ENCODE results near the gene GPR34. TPM values are rescaled to one million over a fixed set of nuclear protein-coding genes. Genes with fewer than 3 reads are reported as not detected.

GPR34 gene
- total and polyA plus RNA-seq, 9 of the 15 experiments (the other 6 are each of a cell fraction or from before 2014, with no cell fraction given) = 0.13 TPM; not detected in 8

DNA sequence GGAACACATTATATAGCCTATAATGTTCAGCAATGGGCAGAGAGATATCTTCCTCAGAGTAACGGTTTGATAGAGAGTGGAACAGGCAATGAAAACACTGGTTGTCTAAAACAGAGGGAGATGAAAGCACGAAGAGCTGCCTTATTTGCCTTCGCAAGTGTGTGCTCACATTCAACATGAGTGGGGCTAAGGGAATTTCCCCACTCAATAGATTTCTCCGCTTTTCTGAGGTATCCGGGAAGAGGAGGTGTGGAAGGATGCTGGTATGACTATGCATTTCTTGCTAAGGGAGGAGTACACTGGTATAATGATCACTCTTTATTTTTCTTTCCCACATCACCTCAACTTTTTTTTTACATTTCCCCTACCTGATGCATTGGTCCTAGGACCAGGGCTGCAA is 27.4 kb downstream of the GPR34 start (continued):
- TF ChIP-seq CEBPZ (IDR thresholded peaks at IDR 0.05; ENCODE audit: borderline replicate concordance, low read depth, low read length) = no peak
- no peak for TF ChIP-seq CHCHD3 (CRISPR knock-in tag; IDR thresholded peaks at IDR 0.05)
- TF ChIP-seq ZC3H4 (CRISPR knock-in tag; IDR thresholded peaks at IDR 0.05; ENCODE audit: borderline replicate concordance) = no peak

DNA sequence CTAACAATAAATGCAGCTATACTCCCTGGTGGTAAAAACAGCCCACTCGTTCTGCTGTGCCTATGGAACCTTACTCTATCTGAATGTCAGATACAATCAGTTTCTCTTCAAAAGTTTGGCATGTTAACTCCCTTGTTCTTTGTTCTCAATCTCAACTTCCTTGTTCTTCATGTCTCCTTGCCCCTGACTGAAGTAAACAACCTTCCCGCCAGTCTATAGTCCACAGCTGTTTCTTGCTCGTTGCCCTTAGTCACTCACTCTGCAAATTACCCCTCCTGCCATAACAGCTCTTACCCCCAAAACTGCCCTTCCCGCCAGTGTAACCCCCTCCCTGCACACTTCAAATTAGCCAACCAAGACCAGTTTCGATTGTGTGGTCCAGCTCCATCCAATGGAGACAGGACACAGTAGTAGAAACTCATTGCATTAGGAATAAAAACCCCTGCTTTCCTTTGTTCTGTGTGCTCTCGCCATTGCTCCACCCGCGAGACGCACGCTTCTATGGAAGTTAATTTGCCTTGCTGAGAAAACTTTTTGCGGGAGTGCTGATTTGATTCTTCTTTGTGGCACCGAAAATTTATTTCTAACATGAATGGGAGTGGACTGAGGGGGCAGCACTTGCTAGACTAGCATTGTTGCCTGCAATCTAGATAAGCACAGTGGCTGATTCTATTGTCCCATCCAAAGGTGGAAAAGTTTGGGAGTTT is 28.1 kb downstream of the GPR34 start:
- CTCF ChIA-PET (ENCODE audit: low intra/inter-chr PET ratio) = no interaction called here

More for the DNA sequence above, 28.1 kb downstream of the GPR34 start:
- Histone ChIP-seq H3K4me3 (no peak overlapping the region), H4K20me1 (replicated peaks; ENCODE audit: control insufficient read depth, insufficient read depth, low read length) (no peaks in the 10 kb centered on the region), H3K27me3 (ENCODE audit: control insufficient read depth in 2 of 2, insufficient read depth in 2 of 2, low read length in 2 of 2) (no peaks in the 10 kb centered on the region), H3K9me1 (ENCODE audit: control insufficient read depth, insufficient read depth, low read length) (no peaks in the 10 kb centered on the region), H3K27ac (ENCODE audit: extremely low read depth, low read depth, low read length) (no peak overlapping the region), H2AFZ (ENCODE audit: low read depth, low read length) (no peak overlapping the region), H3K9me3 (replicated peaks; ENCODE audit: control insufficient read depth, insufficient read depth, low read depth, low read length) (no peaks in the 10 kb centered on the region), H3K36me3 (ENCODE audit: control insufficient read depth, insufficient read depth, low read length) (no peaks in the 10 kb centered on the region), H3K4me2 (ENCODE audit: insufficient read depth, low read length) (no peak overlapping the region), H3K4me1 (replicated peaks in 1 of 2; ENCODE audit: control insufficient read depth in 2 of 2, insufficient read depth in 2 of 2, low read length in 2 of 2) (peaks cover 0 to 2% of the 10 kb centered on the region in 2 experiments; a peak in 2 of 5 replicates), H3K79me2 (ENCODE audit: control insufficient read depth, insufficient read depth, low read length) (no peaks in the 10 kb centered on the region), H3K9ac (ENCODE audit: insufficient read depth in 1 of 2, low read depth in 2 of 2, low read length in 2 of 2) (no peak overlapping the region)
- ATAC-seq (no peak), FAIRE-seq (no peak), DNase-seq (ENCODE audit: extremely low read depth in 1 of 4, low spot score in 3 of 4) (no peak)
- no TSS peak for BruUV-seq (replicated peaks)
- in situ Hi-C loops (cut with MboI) (no loop called here), intact Hi-C loops (cut with micrococcal nuclease) (no loop called here)
- WGBS (ENCODE audit: insufficient coverage, low coverage, missing lambda C conversion rate) = 48% methylated on average over 11 of the region's 12 CpGs
- POLR2A ChIA-PET = no interaction called here
- TF ChIP-seq ZBTB33 (CRISPR knock-in tag; IDR thresholded peaks at IDR 0.05) = peak; percentile 66
- no peak for TF ChIP-seq ZNF707 (CRISPR knock-in tag; conservative IDR thresholded peaks at IDR 0.05)

All from K562 (cell line).